Mesenchymal stem cell (in vitro differentiated cells and primary cell): ENCODE measurements around the gene C1orf87.

ENCODE experiments used
- DNase-seq: peaks from one replicate; pipeline ENCODE4 v3.0.0-alpha.2; 2013
- H2AFZ ChIP-seq: one replicate; pipeline ENCODE4 v1.6.1; 2013; ENCODE audit warnings: low read depth, mild to moderate bottlenecking, control low read depth, inconsistent platforms, low read length, moderate library complexity
- H2AK5ac ChIP-seq: 2 replicates; pipeline ENCODE4 v1.6.1; 2013; ENCODE audit warnings: low read length, moderate library complexity, mild to moderate bottlenecking, inconsistent platforms; ENCODE audit not compliant: severe bottlenecking
- H2BK120ac ChIP-seq: one replicate; pipeline ENCODE4 v1.6.1; 2013; ENCODE audit warnings: low read depth, mild to moderate bottlenecking, inconsistent platforms, low read length, moderate library complexity
- H2BK12ac ChIP-seq, 2 experiments: one replicate each; pipeline ENCODE4 v1.6.1; 2013; ENCODE audit warnings: inconsistent platforms in 2 of 2, low read length in 2 of 2, mild to moderate bottlenecking in 2 of 2, moderate library complexity in 2 of 2, control low read depth in 1 of 2
- H2BK15ac ChIP-seq: one replicate; pipeline ENCODE4 v1.6.1; 2013; ENCODE audit warnings: mild to moderate bottlenecking, low read depth, inconsistent platforms; ENCODE audit not compliant: poor library complexity, severe bottlenecking
- H2BK5ac ChIP-seq: 2 replicates; pipeline ENCODE4 v1.6.1; 2013; ENCODE audit warnings: low read depth, mild to moderate bottlenecking, low read length, control low read depth, inconsistent platforms; ENCODE audit not compliant: poor library complexity, severe bottlenecking
- H3K14ac ChIP-seq, 2 experiments: one replicate each; pipeline ENCODE4 v1.6.1; 2013; ENCODE audit warnings: inconsistent platforms in 2 of 2, low read length in 2 of 2, control low read depth in 1 of 2, mild to moderate bottlenecking in 1 of 2, moderate library complexity in 1 of 2
- H3K18ac ChIP-seq, 2 experiments: one replicate each; pipeline ENCODE4 v1.6.1; 2013; ENCODE audit warnings: inconsistent platforms in 2 of 2, low read length in 2 of 2, control low read depth in 1 of 2, low read depth in 1 of 2, mild to moderate bottlenecking in 1 of 2
- H3K23ac ChIP-seq, 2 experiments: one replicate each; pipeline ENCODE4 v1.6.1; 2013; ENCODE audit warnings: inconsistent platforms in 2 of 2, low read length in 2 of 2, mild to moderate bottlenecking in 2 of 2, moderate library complexity in 2 of 2, control low read depth in 1 of 2
- H3K27ac ChIP-seq: 2 replicates; pipeline ENCODE4 v1.5.1; 2013; ENCODE audit warnings: mild to moderate bottlenecking, moderate library complexity, low read length, control low read depth, inconsistent platforms; ENCODE audit not compliant: poor library complexity, severe bottlenecking
- H3K27me3 ChIP-seq, 2 experiments: 2 replicates each; pipeline versions ENCODE4 v1.6.1 to v1.7.0; 2013; ENCODE audit warnings: low read length in 2 of 2, mild to moderate bottlenecking in 2 of 2, moderate library complexity in 2 of 2, control low read depth in 1 of 2, inconsistent platforms in 1 of 2; ENCODE audit not compliant: control insufficient read depth in 1 of 2, insufficient read depth in 1 of 2
- H3K36me3 ChIP-seq, 2 experiments: 2 replicates each; pipeline versions ENCODE4 v1.6.1 to v1.7.0; 2013; ENCODE audit warnings: low read length in 2 of 2, control low read depth in 1 of 2, inconsistent platforms in 1 of 2, low read depth in 1 of 2, mild to moderate bottlenecking in 1 of 2; ENCODE audit not compliant: insufficient read depth in 2 of 2, control insufficient read depth in 1 of 2
- H3K4ac ChIP-seq, 2 experiments: one replicate each; pipeline ENCODE4 v1.6.1; 2013; ENCODE audit warnings: inconsistent platforms in 2 of 2, low read length in 2 of 2, mild to moderate bottlenecking in 2 of 2, moderate library complexity in 2 of 2, control low read depth in 1 of 2, low read depth in 1 of 2
- H3K4me1 ChIP-seq: 2 replicates; pipeline ENCODE4 v1.6.1; 2013; ENCODE audit warnings: low read depth, low read length, control low read depth; ENCODE audit not compliant: control insufficient read depth, insufficient read depth
- H3K4me2 ChIP-seq: 2 replicates; pipeline ENCODE4 v1.6.1; 2013; ENCODE audit warnings: low read length, mild to moderate bottlenecking, inconsistent platforms; ENCODE audit not compliant: poor library complexity, severe bottlenecking
- H3K4me3 ChIP-seq, 2 experiments: 2 replicates each; pipeline versions ENCODE4 v1.5.1 to v1.7.0; 2013; ENCODE audit warnings: low read length in 2 of 2, mild to moderate bottlenecking in 2 of 2, control low read depth in 1 of 2, low read depth in 1 of 2; ENCODE audit not compliant: insufficient read depth in 1 of 2
- H3K79me1 ChIP-seq: replicated peaks from 2 replicates; pipeline ENCODE4 v1.6.1; 2013; ENCODE audit warnings: mild to moderate bottlenecking, control low read depth, low read length, inconsistent platforms; ENCODE audit not compliant: poor library complexity, severe bottlenecking
- H3K9ac ChIP-seq: 2 replicates; pipeline ENCODE4 v1.7.0; 2013; ENCODE audit warnings: mild to moderate bottlenecking, low read length, moderate library complexity
- H3K9me3 ChIP-seq: 2 replicates; pipeline ENCODE4 v1.7.0; 2013; ENCODE audit warnings: mild to moderate bottlenecking, low read length; ENCODE audit not compliant: control insufficient read depth
- H4K8ac ChIP-seq: one replicate; pipeline ENCODE4 v1.6.1; 2013; ENCODE audit warnings: inconsistent platforms, mild to moderate bottlenecking, low read length, moderate library complexity
- H4K91ac ChIP-seq: one replicate; pipeline ENCODE4 v1.6.1; 2013; ENCODE audit warnings: mild to moderate bottlenecking, low read length, inconsistent platforms
- WGBS: methylation state at CpG from one replicate; pipeline ENCODE4 v1.1.7; 2013; ENCODE audit warnings: mixed read lengths; 5-methylcytosine and 5-hydroxymethylcytosine counted together

The C1orf87 gene

GRCh38 chr1:60071296-60071695 is 2.3 kb downstream of the C1orf87 start:
- no peak overlapping the region for H3K4me2 ChIP-seq
- H3K14ac ChIP-seq: no peak overlapping the region
- no peak overlapping the region for H4K8ac ChIP-seq
- no peak overlapping the region for H2BK5ac ChIP-seq
- 38% methylated on average over 1 of the region's 1 CpG for WGBS
- H3K79me1 ChIP-seq: no peaks in the 10 kb centered on the region
- no peak overlapping the region for H2AK5ac ChIP-seq
- no peaks in the 10 kb centered on the region for H3K36me3 ChIP-seq
- H3K4ac ChIP-seq: no peak overlapping the region
- H4K91ac ChIP-seq: no peak overlapping the region
- no peak overlapping the region for H3K4me3 ChIP-seq
- no peak overlapping the region for H3K9ac ChIP-seq
- H3K4me1 ChIP-seq: peaks cover 5% of the 10 kb centered on the region
- H3K27ac ChIP-seq: no peak overlapping the region
- DNase-seq: no peak
- H3K27me3 ChIP-seq: peaks cover 17 to 30% of the 10 kb centered on the region in 2 experiments
- H2AFZ ChIP-seq: no peak overlapping the region
- no peak overlapping the region for H2BK12ac ChIP-seq
- H2BK15ac ChIP-seq: no peak overlapping the region
- no peak overlapping the region for H3K23ac ChIP-seq
- H3K18ac ChIP-seq: no peak overlapping the region
- no peak overlapping the region for H2BK120ac ChIP-seq
- no peaks in the 10 kb centered on the region for H3K9me3 ChIP-seq

GRCh38 chr1:60069691-60070090 is 3.9 kb downstream of the C1orf87 start:
- Histone ChIP-seq H2BK120ac (no peak overlapping the region), H3K4me3 (no peak overlapping the region), H2BK12ac (no peak overlapping the region), H3K9ac (no peak overlapping the region), H2AK5ac (no peak overlapping the region), H3K36me3 (no peaks in the 10 kb centered on the region), H4K91ac (no peak overlapping the region), H3K79me1 (no peaks in the 10 kb centered on the region), H2BK15ac (no peak overlapping the region), H3K9me3 (no peaks in the 10 kb centered on the region), H2BK5ac (no peak overlapping the region), H3K23ac (no peak overlapping the region), H3K14ac (no peak overlapping the region), H3K4ac (no peak overlapping the region), H3K27me3 (peaks cover 12 to 19% of the 10 kb centered on the region in 2 experiments), H3K4me2 (no peak overlapping the region), H3K18ac (no peak overlapping the region), H4K8ac (no peak overlapping the region), H2AFZ (no peak overlapping the region), H3K4me1 (peaks cover 5% of the 10 kb centered on the region), H3K27ac (no peak overlapping the region)
- DNase-seq: no peak
- WGBS: 79% methylated on average over 1 of the region's 1 CpG

DNA sequence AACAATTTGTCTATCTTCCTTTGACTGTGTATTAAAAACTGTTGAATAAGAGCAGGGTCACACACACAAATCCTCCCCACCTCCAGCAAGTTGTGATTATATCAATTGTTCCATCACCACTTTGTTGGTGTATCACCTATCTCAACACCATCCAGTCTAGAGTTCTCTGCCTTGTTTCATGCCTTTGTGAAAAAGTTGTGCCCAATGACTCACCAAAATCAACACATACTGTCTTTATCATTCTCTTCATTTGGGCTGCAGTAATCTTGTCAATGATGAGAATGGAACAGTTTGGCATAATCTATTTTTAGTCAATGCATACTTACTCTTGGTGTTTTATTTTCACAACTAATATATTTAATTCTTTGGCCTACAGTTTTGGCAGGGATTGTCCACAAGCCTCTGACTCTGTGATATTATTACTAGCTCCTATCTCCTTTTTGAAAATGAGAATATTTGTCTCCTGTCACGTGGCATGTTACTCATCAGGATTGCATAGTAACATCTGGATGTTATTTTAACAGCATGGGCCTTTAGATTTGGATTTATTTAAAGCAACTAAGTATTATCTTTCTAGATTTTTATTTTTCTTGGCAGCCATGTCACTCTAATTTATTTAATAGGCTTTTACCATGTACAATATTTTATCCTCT is 5.1 kb downstream of the C1orf87 start:
- WGBS: no CpG with 5 or more reads among the region's 1 CpG
- H3K9ac ChIP-seq: peak overlapping the region; percentile 10
- H4K91ac ChIP-seq: no peak overlapping the region
- H3K79me1 ChIP-seq: no peaks in the 10 kb centered on the region
- no peak overlapping the region for H4K8ac ChIP-seq
- H3K9me3 ChIP-seq: no peaks in the 10 kb centered on the region
- H3K36me3 ChIP-seq: no peaks in the 10 kb centered on the region
- no peak overlapping the region for H3K4me3 ChIP-seq
- no peak overlapping the region for H3K4ac ChIP-seq
- H3K27me3 ChIP-seq: peaks cover 4 to 9% of the 10 kb centered on the region in 2 experiments
- no peak overlapping the region for H2BK15ac ChIP-seq
- no peak overlapping the region for H3K23ac ChIP-seq
- H2BK120ac ChIP-seq: no peak overlapping the region
- H3K4me2 ChIP-seq: no peak overlapping the region
- H3K14ac ChIP-seq: no peak overlapping the region
- H2BK12ac ChIP-seq: no peak overlapping the region
- no peak overlapping the region for H3K18ac ChIP-seq
- H2BK5ac ChIP-seq: no peak overlapping the region
- no peak overlapping the region for H2AFZ ChIP-seq
- H3K27ac ChIP-seq: no peak overlapping the region
- no peak overlapping the region for H2AK5ac ChIP-seq
- no peak for DNase-seq
- peaks cover 1% of the 10 kb centered on the region for H3K4me1 ChIP-seq

DNA sequence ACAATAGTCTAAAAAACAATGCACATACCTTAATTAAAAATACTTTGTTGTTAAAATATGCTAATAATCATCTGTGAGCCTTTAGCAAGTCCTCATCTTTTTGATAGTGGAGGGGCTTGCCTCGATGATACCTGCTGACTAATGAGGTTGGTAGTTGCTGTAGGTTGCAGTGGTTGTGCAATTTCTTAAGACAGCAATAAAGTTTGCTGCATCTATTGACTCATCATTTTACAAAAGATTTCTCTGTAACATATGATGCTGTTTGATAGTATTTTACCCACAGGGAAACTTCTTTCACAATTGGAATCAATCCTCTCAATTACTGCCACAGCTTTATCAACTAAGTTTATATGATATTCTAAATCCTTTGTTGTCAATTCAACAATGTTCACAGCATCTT is 7.6 kb downstream of the C1orf87 start:
- no peaks in the 10 kb centered on the region for H3K4me1 ChIP-seq
- WGBS: 50% methylated on average over 1 of the region's 1 CpG
- no peak for DNase-seq
- H3K14ac ChIP-seq: no peak overlapping the region
- H3K23ac ChIP-seq: no peak overlapping the region
- H4K8ac ChIP-seq: no peak overlapping the region
- H3K27me3 ChIP-seq: no peaks in the 10 kb centered on the region
- no peak overlapping the region for H3K27ac ChIP-seq
- H3K36me3 ChIP-seq: no peaks in the 10 kb centered on the region
- no peak overlapping the region for H2BK5ac ChIP-seq
- H3K4me2 ChIP-seq: no peak overlapping the region
- H3K18ac ChIP-seq: no peak overlapping the region
- H3K9ac ChIP-seq: no peak overlapping the region
- H3K9me3 ChIP-seq: no peaks in the 10 kb centered on the region
- no peak overlapping the region for H2BK15ac ChIP-seq
- H3K79me1 ChIP-seq: no peaks in the 10 kb centered on the region
- no peak overlapping the region for H2BK120ac ChIP-seq
- H2AK5ac ChIP-seq: no peak overlapping the region
- H3K4ac ChIP-seq: no peak overlapping the region
- no peak overlapping the region for H2AFZ ChIP-seq
- H2BK12ac ChIP-seq: no peak overlapping the region
- H4K91ac ChIP-seq: no peak overlapping the region
- no peak overlapping the region for H3K4me3 ChIP-seq
